HEK293 (cell line): ENCODE results near the gene ELAVL3.

Source experiments
- CTCF ChIA-PET: fragments of 350-600 bp; formaldehyde crosslinking; extraction: SDS; loops from one replicate; lab custom pipeline; 2021; ENCODE audit warnings: antibody characterized with exemption; lab: Yijun Ruan, JAX
- POLR2A ChIA-PET: fragments of 300-600 bp; formaldehyde crosslinking; extraction: SDS; loops from one replicate; lab custom pipeline; 2020; ENCODE audit warnings: antibody characterized with exemption, inconsistent platforms; lab: Yijun Ruan, JAX
- H3K27ac ChIP-seq: fragments of 200-500 bp; sonication (Bioruptor generic); 2 replicates; pipeline ENCODE4 v1.5.1; 2014; ENCODE audit warnings: low read depth, low read length, control low read depth, inconsistent platforms; ENCODE audit errors: extremely low read depth
- H3K36me3 ChIP-seq, 2 experiments: fragments of 200-500 bp in 1 of 2; sonication (Bioruptor generic) in 1 of 2; 1 replicate in 1 of 2; 2 replicates in 1 of 2; pipeline ENCODE4 v1.5.1; 2014 to 2017; ENCODE audit warnings: inconsistent platforms in 2 of 2, low read length in 2 of 2; ENCODE audit not compliant: control insufficient read depth in 2 of 2, insufficient read depth in 1 of 2
- H3K4me1 ChIP-seq: fragments of 200-500 bp; sonication (Bioruptor generic); 2 replicates; pipeline ENCODE4 v1.5.1; 2014; ENCODE audit warnings: mild to moderate bottlenecking, low read length, inconsistent platforms; ENCODE audit not compliant: control insufficient read depth, insufficient read depth
- H3K4me3 ChIP-seq: 2 replicates; pipeline ENCODE4 v1.5.1; 2011; ENCODE audit warnings: low read depth, mild to moderate bottlenecking, control low read depth, low read length, moderate library complexity
- H3K9me3 ChIP-seq: fragments of 200-500 bp; sonication (Bioruptor generic); 2 replicates; pipeline ENCODE4 v1.5.1; 2014; ENCODE audit warnings: low read depth, low read length, inconsistent platforms; ENCODE audit not compliant: control insufficient read depth, insufficient read depth
- KLF16 ChIP-seq: fragments of 450-650 bp; formaldehyde crosslinking; IDR thresholded peaks from 2 replicates; pipeline ENCODE4 v1.5.1; 2017; ENCODE audit warnings: missing biosample characterization, missing genetic modification characterization
- KLF7 ChIP-seq: fragments of 450-650 bp; formaldehyde crosslinking; IDR thresholded peaks from 2 replicates; pipeline ENCODE4 v1.5.1; 2016; ENCODE audit warnings: missing biosample characterization, missing genetic modification characterization, borderline replicate concordance
- SALL2 ChIP-seq: fragments of 450-650 bp; formaldehyde crosslinking; IDR thresholded peaks from 2 replicates; pipeline ENCODE4 v1.5.0; 2017; ENCODE audit warnings: missing biosample characterization, mild to moderate bottlenecking, missing genetic modification characterization, borderline replicate concordance
- SP2 ChIP-seq: fragments of 450-650 bp; formaldehyde crosslinking; IDR thresholded peaks from 2 replicates; pipeline ENCODE4 v1.5.1; 2016; ENCODE audit warnings: missing biosample characterization, missing genetic modification characterization
- TF ChIP-seq, protein P1 (sequence below): fragments of 450-650 bp; formaldehyde crosslinking; IDR thresholded peaks from 2 replicates; pipeline ENCODE4 v1.5.1; 2016; ENCODE audit warnings: missing biosample characterization, missing genetic modification characterization
- TF ChIP-seq, protein P2 (sequence below): fragments of 450-650 bp; formaldehyde crosslinking; IDR thresholded peaks from 2 replicates; pipeline ENCODE4 v1.5.1; 2016; ENCODE audit warnings: missing biosample characterization, missing genetic modification characterization
- TF ChIP-seq, protein P3 (sequence below): fragments of 450-650 bp; formaldehyde crosslinking; optimal IDR thresholded peaks from 2 replicates; pipeline ENCODE3; 2016; ENCODE audit warnings: missing biosample characterization, mild to moderate bottlenecking, missing genetic modification characterization

The ELAVL3 gene

DNA sequence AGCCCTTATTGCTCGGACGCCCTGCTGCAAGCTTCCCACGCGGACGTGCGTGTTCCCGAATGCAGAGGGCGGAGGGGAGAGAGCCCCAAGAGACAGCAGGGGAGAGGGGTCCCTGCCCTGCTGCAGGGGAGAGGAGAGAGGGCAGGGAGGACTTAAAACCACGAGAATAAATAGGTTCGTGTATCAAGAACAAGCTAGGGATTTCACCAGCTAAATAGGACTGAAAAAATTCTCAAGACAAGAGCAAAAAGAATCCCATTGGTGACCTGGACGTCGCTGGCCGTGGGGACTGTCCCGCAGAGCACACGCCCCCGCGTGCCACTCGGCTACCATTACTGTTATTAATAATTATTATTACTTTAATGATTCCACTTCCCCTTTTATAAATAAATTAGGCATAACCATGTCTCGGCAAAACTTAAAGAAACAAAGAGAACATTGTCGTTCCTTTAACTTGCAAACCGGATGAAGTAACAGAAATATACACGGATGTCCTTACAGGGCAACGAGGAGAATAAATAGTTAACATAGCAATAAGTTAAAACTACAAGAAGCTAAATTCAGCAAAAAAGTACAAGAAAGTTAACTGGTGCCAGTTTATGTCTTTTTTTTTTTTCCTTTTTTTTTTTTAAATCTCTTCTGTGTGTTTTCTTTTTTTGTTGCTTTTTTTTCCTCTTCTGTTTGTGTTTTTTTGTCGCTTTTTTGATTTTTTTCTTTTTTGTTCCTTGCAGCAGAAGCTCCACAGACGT lies 28.8 kb downstream of the ELAVL3 start:
- ChIA-PET POLR2A (interaction anchor here (0.6 to 1.2 kb wide), 4 partner anchors 11 to 1061 kb away, joined by 3 to 5 read pairs (median 4); no protein-coding TSS in a partner anchor), CTCF (interaction anchor here (0.6 to 1.6 kb wide), 11 partner anchors 8 to 198 kb away, joined by 3 to 6 read pairs (median 4); partner anchors contain the start of gene RAB3D)
- Histone ChIP-seq H3K4me1 (no peaks in the 10 kb centered on the region), H3K27ac (no peak overlapping the region), H3K36me3 (peaks cover 10 to 32% of the 10 kb centered on the region in 2 experiments; a peak in 2 of 3 replicates), H3K9me3 (no peaks in the 10 kb centered on the region), H3K4me3 (no peak overlapping the region)
- TF ChIP-seq, protein P1, sequence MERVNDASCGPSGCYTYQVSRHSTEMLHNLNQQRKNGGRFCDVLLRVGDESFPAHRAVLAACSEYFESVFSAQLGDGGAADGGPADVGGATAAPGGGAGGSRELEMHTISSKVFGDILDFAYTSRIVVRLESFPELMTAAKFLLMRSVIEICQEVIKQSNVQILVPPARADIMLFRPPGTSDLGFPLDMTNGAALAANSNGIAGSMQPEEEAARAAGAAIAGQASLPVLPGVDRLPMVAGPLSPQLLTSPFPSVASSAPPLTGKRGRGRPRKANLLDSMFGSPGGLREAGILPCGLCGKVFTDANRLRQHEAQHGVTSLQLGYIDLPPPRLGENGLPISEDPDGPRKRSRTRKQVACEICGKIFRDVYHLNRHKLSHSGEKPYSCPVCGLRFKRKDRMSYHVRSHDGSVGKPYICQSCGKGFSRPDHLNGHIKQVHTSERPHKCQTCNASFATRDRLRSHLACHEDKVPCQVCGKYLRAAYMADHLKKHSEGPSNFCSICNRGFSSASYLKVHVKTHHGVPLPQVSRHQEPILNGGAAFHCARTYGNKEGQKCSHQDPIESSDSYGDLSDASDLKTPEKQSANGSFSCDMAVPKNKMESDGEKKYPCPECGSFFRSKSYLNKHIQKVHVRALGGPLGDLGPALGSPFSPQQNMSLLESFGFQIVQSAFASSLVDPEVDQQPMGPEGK (tag by site-specific recombination): 0 out of 2 replicates have a peak, but pooled peaks have one; percentile 27
- no peak for TF ChIP-seq KLF7
- TF ChIP-seq, protein P2, sequence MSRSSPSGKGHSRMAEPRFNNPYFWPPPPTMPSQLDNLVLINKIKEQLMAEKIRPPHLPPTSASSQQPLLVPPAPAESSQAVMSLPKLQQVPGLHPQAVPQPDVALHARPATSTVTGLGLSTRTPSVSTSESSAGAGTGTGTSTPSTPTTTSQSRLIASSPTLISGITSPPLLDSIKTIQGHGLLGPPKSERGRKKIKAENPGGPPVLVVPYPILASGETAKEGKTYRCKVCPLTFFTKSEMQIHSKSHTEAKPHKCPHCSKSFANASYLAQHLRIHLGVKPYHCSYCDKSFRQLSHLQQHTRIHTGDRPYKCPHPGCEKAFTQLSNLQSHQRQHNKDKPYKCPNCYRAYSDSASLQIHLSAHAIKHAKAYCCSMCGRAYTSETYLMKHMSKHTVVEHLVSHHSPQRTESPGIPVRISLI (tag by site-specific recombination): peak; percentile 90
- no peak for TF ChIP-seq SALL2 (tag by site-specific recombination)

GRCh38 chr19:11451327-11451870 lies 29.4 kb downstream of the ELAVL3 start:
- H3K4me3 ChIP-seq: no peak overlapping the region
- no peak overlapping the region for H3K27ac ChIP-seq
- TF ChIP-seq, protein P3, sequence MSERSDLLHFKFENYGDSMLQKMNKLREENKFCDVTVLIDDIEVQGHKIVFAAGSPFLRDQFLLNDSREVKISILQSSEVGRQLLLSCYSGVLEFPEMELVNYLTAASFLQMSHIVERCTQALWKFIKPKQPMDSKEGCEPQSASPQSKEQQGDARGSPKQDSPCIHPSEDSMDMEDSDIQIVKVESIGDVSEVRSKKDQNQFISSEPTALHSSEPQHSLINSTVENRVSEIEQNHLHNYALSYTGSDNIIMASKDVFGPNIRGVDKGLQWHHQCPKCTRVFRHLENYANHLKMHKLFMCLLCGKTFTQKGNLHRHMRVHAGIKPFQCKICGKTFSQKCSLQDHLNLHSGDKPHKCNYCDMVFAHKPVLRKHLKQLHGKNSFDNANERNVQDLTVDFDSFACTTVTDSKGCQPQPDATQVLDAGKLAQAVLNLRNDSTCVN (tag by site-specific recombination): no peak
- TF ChIP-seq, protein P2 (tag by site-specific recombination): peak; percentile 53; the same call in 1 of the 2 replicates
- ChIA-PET CTCF (interaction anchor here (0.5 to 1.5 kb wide), 4 partner anchors 8 to 197 kb away, joined by 3 to 16 read pairs (median 4); partner anchors contain the start of genes ODAD3 and PRKCSH), POLR2A (interaction anchor here (1.1 to 1.2 kb wide), 2 partner anchors 38 to 77 kb away, joined by 3 read pairs; partner anchors contain the start of gene SWSAP1)
- H3K4me1 ChIP-seq: no peaks in the 10 kb centered on the region
- no peaks in the 10 kb centered on the region for H3K9me3 ChIP-seq
- H3K36me3 ChIP-seq: peaks cover 10 to 38% of the 10 kb centered on the region in 2 experiments; a peak in 2 of 3 replicates

DNA sequence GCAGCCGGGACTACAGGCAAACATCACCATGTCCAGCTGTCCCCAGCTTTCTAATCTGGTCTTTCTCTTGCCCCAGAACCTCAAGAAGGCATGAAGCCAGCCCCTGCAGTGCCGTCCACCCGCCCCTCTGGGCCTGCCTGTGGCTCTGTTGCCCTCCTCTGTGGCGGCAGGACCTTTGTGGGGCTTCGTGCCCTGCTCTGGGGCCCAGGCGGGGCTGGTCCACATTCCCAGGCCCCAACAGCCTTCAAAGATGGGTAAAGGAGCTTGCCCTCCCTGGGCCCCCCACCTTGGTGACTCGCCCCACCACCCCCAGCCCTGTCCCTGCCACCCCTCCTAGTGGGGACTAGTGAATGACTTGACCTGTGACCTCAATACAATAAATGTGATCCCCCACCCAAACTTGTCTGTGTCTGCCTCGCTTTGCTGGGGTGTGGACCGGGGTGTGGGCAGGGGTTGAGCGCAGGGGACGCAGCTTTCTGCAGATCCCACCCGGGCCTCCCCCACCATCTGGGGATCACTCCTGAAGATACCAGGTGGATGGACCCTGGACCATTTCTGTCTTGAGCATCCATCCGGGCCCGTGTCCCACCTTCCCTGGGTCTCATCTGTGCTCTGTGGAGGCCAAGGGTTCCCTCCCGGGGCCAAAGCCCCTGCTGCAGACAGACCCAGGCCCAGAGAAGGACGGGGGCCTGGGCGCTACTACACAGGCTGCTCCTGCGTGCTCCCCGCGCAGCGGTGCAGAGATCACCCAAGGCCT lies 30.1 kb downstream of the ELAVL3 start:
- no peak overlapping the region for H3K27ac ChIP-seq

More for the DNA sequence above, 30.1 kb downstream of the ELAVL3 start:
- POLR2A ChIA-PET: interaction anchor here (1.1 kb wide), 1 partner anchor 76 kb away, joined by 3 read pairs; the partner anchor contains the start of gene SWSAP1
- peaks cover 10 to 43% of the 10 kb centered on the region in 2 experiments; a peak in 2 of 3 replicates for H3K36me3 ChIP-seq
- no peaks in the 10 kb centered on the region for H3K9me3 ChIP-seq
- no peak overlapping the region for H3K4me3 ChIP-seq
- CTCF ChIA-PET: interaction anchor here (0.5 to 1.7 kb wide), 5 partner anchors 16 to 73 kb away, joined by 3 to 16 read pairs (median 4); partner anchors contain the start of genes ODAD3 and PRKCSH
- H3K4me1 ChIP-seq: no peaks in the 10 kb centered on the region
- TF ChIP-seq KLF16 (tag by site-specific recombination) (no peak), SP2 (peak; percentile 38)
